GM21360 (cell line): ENCODE measurements around the gene GCNA.

ENCODE experiments used
- ATAC-seq: cut with Tn5 transposase; IDR thresholded peaks from one replicate; pipeline ENCODE4 v1.9.1; 2021; ENCODE audit warnings: mild to moderate bottlenecking, moderate library complexity; ENCODE audit not compliant: unreplicated experiment

Gene GCNA

GRCh38 chrX:71612256-71612655 is 34.0 kb downstream of the GCNA start:
- no peak for ATAC-seq

GRCh38 chrX:71615056-71615455 is 36.8 kb downstream of the GCNA start:
- no peak for ATAC-seq

- no peak for ATAC-seq
Observed at GRCh38 chrX:71615954-71616353, 37.7 kb downstream of the GCNA start.

GRCh38 chrX:71616672-71617529 is 38.7 kb downstream of the GCNA start:
- no peak for ATAC-seq

GRCh38 chrX:71617742-71618141 is 39.5 kb downstream of the GCNA start:
- no peak for ATAC-seq

- peak; percentile 56 for ATAC-seq
Observed at GRCh38 chrX:71618303-71618721, 40.1 kb downstream of the GCNA start, which contains the start of gene CXCR3. CXCR3 (minus strand) TSS chrX:71618511; CDS start chrX:71618449, 62 bp downstream.

- ATAC-seq = no peak
Observed at GRCh38 chrX:71618787-71619186, 40.5 kb downstream of the GCNA start.

GRCh38 chrX:71619193-71619592 is 41.0 kb downstream of the GCNA start:
- ATAC-seq = no peak

GRCh38 chrX:71619986-71620385 is 41.7 kb downstream of the GCNA start:
- no peak for ATAC-seq

GRCh38 chrX:71621603-71622002 is 43.4 kb downstream of the GCNA start:
- ATAC-seq = no peak

GRCh38 chrX:71622032-71622575 is 43.9 kb downstream of the GCNA start:
- no peak for ATAC-seq

GRCh38 chrX:71622576-71623450 is 44.6 kb downstream of the GCNA start:
- peak; percentile 37 for ATAC-seq

- no peak for ATAC-seq
Observed at GRCh38 chrX:71623714-71624113, 45.5 kb downstream of the GCNA start.

GRCh38 chrX:71625471-71625870 is 47.2 kb downstream of the GCNA start:
- ATAC-seq = no peak

GRCh38 chrX:71626576-71626975 is 48.3 kb downstream of the GCNA start:
- no peak for ATAC-seq

- ATAC-seq = no peak
Observed at GRCh38 chrX:71627588-71628404, 49.6 kb downstream of the GCNA start.

- peak; percentile 61 for ATAC-seq
Observed at GRCh38 chrX:71629467-71629866, 51.2 kb downstream of the GCNA start.

GRCh38 chrX:71632923-71633657 is 54.9 kb downstream of the GCNA start:
- no peak for ATAC-seq

- no peak for ATAC-seq
Observed at GRCh38 chrX:71634366-71634765, 56.1 kb downstream of the GCNA start.
